ENCODE results near the gene CDH6. TPM values are rescaled to one million over a fixed set of nuclear protein-coding genes. Genes with fewer than 3 reads are reported as not detected.

Gene CDH6
- total and polyA plus RNA-seq, 10 of the 15 experiments (the other 5 are each of a cell fraction or from before 2014, with no cell fraction given) = 0.01 TPM; not detected in 9

GRCh38 chr5:31208043-31208442, 14.6 kb downstream of the CDH6 start (continued):
- TF ChIP-seq NKRF (conservative IDR thresholded peaks at IDR 0.05) (no peak), RAD51 (IDR thresholded peaks at IDR 0.05) (no peak)
- TF ChIP-seq, protein P1, sequence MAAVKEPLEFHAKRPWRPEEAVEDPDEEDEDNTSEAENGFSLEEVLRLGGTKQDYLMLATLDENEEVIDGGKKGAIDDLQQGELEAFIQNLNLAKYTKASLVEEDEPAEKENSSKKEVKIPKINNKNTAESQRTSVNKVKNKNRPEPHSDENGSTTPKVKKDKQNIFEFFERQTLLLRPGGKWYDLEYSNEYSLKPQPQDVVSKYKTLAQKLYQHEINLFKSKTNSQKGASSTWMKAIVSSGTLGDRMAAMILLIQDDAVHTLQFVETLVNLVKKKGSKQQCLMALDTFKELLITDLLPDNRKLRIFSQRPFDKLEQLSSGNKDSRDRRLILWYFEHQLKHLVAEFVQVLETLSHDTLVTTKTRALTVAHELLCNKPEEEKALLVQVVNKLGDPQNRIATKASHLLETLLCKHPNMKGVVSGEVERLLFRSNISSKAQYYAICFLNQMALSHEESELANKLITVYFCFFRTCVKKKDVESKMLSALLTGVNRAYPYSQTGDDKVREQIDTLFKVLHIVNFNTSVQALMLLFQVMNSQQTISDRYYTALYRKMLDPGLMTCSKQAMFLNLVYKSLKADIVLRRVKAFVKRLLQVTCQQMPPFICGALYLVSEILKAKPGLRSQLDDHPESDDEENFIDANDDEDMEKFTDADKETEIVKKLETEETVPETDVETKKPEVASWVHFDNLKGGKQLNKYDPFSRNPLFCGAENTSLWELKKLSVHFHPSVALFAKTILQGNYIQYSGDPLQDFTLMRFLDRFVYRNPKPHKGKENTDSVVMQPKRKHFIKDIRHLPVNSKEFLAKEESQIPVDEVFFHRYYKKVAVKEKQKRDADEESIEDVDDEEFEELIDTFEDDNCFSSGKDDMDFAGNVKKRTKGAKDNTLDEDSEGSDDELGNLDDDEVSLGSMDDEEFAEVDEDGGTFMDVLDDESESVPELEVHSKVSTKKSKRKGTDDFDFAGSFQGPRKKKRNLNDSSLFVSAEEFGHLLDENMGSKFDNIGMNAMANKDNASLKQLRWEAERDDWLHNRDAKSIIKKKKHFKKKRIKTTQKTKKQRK (IDR thresholded peaks at IDR 0.05; ENCODE audit: low read depth, low read length) = no peak

DNA sequence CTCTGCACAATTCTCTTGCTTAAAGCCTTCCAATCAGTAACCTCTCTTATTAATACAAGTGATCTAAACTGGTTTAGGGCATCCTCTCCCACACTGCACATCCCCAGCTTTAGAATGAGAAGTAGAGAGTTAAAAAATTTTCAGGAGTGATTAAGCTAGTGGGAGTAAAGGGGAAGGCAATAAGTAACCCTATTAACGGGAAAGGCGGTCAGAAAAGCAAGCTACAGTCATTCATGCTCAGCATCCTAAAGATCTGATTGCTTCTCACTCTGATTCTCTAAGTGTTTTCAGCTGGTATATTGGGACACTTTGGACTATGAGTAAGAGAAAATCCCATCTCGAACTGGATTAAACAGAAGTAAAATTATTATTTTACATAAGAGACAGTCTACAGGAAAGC, 15.8 kb downstream of the CDH6 start:
- ChIA-PET CTCF (interaction anchor here (0.9 to 1.2 kb wide), 4 partner anchors 22 to 61 kb away, joined by 3 to 5 read pairs (median 4); no protein-coding TSS in a partner anchor), SMC1A (ENCODE audit: uncharacterized antibody, unreplicated experiment) (interaction anchor here (1.5 kb wide), 1 partner anchor 22 kb away, joined by 4 read pairs; no protein-coding TSS in a partner anchor)
- H3K27me3 ChIP-seq (replicated peaks in 1 of 2; ENCODE audit: control insufficient read depth in 2 of 2, insufficient read depth in 2 of 2, low read length in 1 of 2) = no peaks in the 10 kb centered on the region

More for the DNA sequence above, 15.8 kb downstream of the CDH6 start:
- Histone ChIP-seq H3K36me3 (ENCODE audit: control insufficient read depth in 2 of 2, insufficient read depth in 2 of 2, low read length in 1 of 2) (no peaks in the 10 kb centered on the region), H3K9me3 (replicated peaks; ENCODE audit: control insufficient read depth, insufficient read depth, low read length) (no peaks in the 10 kb centered on the region), H3K4me3 (no peak overlapping the region), H3K27ac (ENCODE audit: control insufficient read depth, insufficient read depth) (no peak overlapping the region), H3K9ac (ENCODE audit: control insufficient read depth, insufficient read depth, low read length) (no peak overlapping the region), H2AFZ (ENCODE audit: control insufficient read depth, low read depth, low read length) (no peak overlapping the region), H3K4me2 (ENCODE audit: control insufficient read depth, insufficient read depth) (no peak overlapping the region), H3K4me1 (ENCODE audit: control insufficient read depth, insufficient read depth, low read length) (no peaks in the 10 kb centered on the region), H4K20me1 (ENCODE audit: control insufficient read depth, insufficient read depth) (no peaks in the 10 kb centered on the region), H3K79me2 (ENCODE audit: control insufficient read depth, insufficient read depth, low read length) (no peaks in the 10 kb centered on the region)
- no peak for DNase-seq (ENCODE audit: low read depth, low spot score)
- no peak for FAIRE-seq
- intact Hi-C loops (cut with micrococcal nuclease; ENCODE audit: unreplicated experiment) = no loop called here
- RAD21 ChIA-PET (ENCODE audit: unreplicated experiment) = no interaction called here
- TF ChIP-seq ZNF592 (IDR thresholded peaks at IDR 0.05) (no peak), WRNIP1 (IDR thresholded peaks at IDR 0.05; ENCODE audit: borderline replicate concordance, low read depth, low read length) (no peak), CHD1 (IDR thresholded peaks at IDR 0.05; ENCODE audit: low read depth, low read length) (no peak), IKZF2 (IDR thresholded peaks at IDR 0.05) (no peak), RELB (IDR thresholded peaks at IDR 0.05; ENCODE audit: low read depth) (no peak), RAD51 (IDR thresholded peaks at IDR 0.05) (no peak), CHD2 (IDR thresholded peaks at IDR 0.05; ENCODE audit: borderline replicate concordance, low read depth, low read length) (no peak), TCF7 (IDR thresholded peaks at IDR 0.05; ENCODE audit: borderline replicate concordance) (no peak), DPF2 (IDR thresholded peaks at IDR 0.05) (no peak), BCL11A (IDR thresholded peaks at IDR 0.05; ENCODE audit: low read depth, low read length) (no peak)
- no TSS peak for BruUV-seq (replicated peaks)
- POLR2A ChIA-PET = interaction anchor here (0.7 kb wide), 1 partner anchor 79 kb away, joined by 3 read pairs; no protein-coding TSS in a partner anchor
- no peak for ATAC-seq
- WGBS (ENCODE audit: insufficient coverage, insufficient replicate concordance, low lambda C conversion rate, missing lambda C conversion rate) = 27% methylated on average over 3 of the region's 3 CpGs
- in situ Hi-C loops (cut with MboI) = no loop called here
